Liver (tissue), 9 donors: ENCODE results near the gene FAR1. TPM values are rescaled to one million over a fixed set of nuclear protein-coding genes. Genes with fewer than 3 reads are reported as not detected.

Experiments
- DNase-seq: peaks from one replicate; pipeline ENCODE4 v3.0.0-alpha.2; 2017; ENCODE audit warnings: low spot score
- H3K27ac ChIP-seq, 2 donors: one replicate each; pipeline ENCODE4 v1.7.0; 2013; ENCODE audit warnings: inconsistent platforms in 2 of 2, low read length in 2 of 2, control low read depth in 1 of 2, low read depth in 1 of 2, mild to moderate bottlenecking in 1 of 2
- H3K27me3 ChIP-seq, 4 donors: one replicate each; pipeline versions ENCODE4 v1.6.1 to v1.7.0; 2013; ENCODE audit warnings: low read length in 3 of 4, inconsistent platforms in 1 of 4, mild to moderate bottlenecking in 1 of 4, moderate library complexity in 1 of 4; ENCODE audit not compliant: control insufficient read depth in 4 of 4, insufficient read depth in 4 of 4
- H3K36me3 ChIP-seq, 4 donors: one replicate each; pipeline versions ENCODE4 v1.6.1 to v1.7.0; 2013; ENCODE audit warnings: low read length in 3 of 4, mild to moderate bottlenecking in 3 of 4, low read depth in 1 of 4, moderate library complexity in 1 of 4; ENCODE audit not compliant: control insufficient read depth in 4 of 4, insufficient read depth in 3 of 4
- H3K4me1 ChIP-seq, 4 donors: one replicate each; pipeline versions ENCODE4 v1.6.1 to v1.7.0; 2013; ENCODE audit warnings: low read length in 3 of 4, mild to moderate bottlenecking in 3 of 4, moderate library complexity in 1 of 4; ENCODE audit not compliant: control insufficient read depth in 4 of 4, insufficient read depth in 4 of 4
- H3K4me3 ChIP-seq, 3 donors: one replicate each; pipeline versions ENCODE4 v1.6.1 to v1.7.0; 2013; ENCODE audit warnings: low read length in 3 of 3, control low read depth in 1 of 3, low read depth in 1 of 3, mild to moderate bottlenecking in 1 of 3
- H3K9ac ChIP-seq, 2 donors: one replicate each; pipeline ENCODE4 v1.7.0; 2013; ENCODE audit warnings: low read length in 2 of 2, mild to moderate bottlenecking in 2 of 2, moderate library complexity in 2 of 2, control low read depth in 1 of 2, low read depth in 1 of 2
- H3K9me3 ChIP-seq, 4 donors: one replicate each; pipeline versions ENCODE4 v1.6.1 to v1.7.0; 2013; ENCODE audit warnings: low read length in 3 of 4; ENCODE audit not compliant: control insufficient read depth in 4 of 4
- EGR1 ChIP-seq, 2 donors: IDR thresholded peaks; 2 replicates each; pipeline ENCODE4 v1.6.1; 2016 to 2018; ENCODE audit warnings: antibody characterized with exemption in 2 of 2, low read depth in 2 of 2
- FOXA1 ChIP-seq: IDR thresholded peaks from 2 replicates; pipeline ENCODE4 v1.6.1; 2016; ENCODE audit warnings: antibody characterized with exemption
- FOXA2 ChIP-seq: IDR thresholded peaks from 2 replicates; pipeline ENCODE4 v1.6.1; 2016; ENCODE audit warnings: antibody characterized with exemption
- GABPA ChIP-seq, 2 donors: IDR thresholded peaks in 1 of 2; conservative IDR thresholded peaks in 1 of 2; 2 replicates each; pipeline ENCODE4 v1.6.1; 2016; ENCODE audit warnings: antibody characterized with exemption in 2 of 2, mild to moderate bottlenecking in 1 of 2, moderate library complexity in 1 of 2
- HNF4A ChIP-seq, 2 donors: conservative IDR thresholded peaks; 2 replicates each; pipeline ENCODE4 v1.6.1; 2016; ENCODE audit warnings: antibody characterized with exemption in 2 of 2, mild to moderate bottlenecking in 2 of 2
- HNF4G ChIP-seq: IDR thresholded peaks from 2 replicates; pipeline ENCODE4 v1.6.1; 2016; ENCODE audit warnings: antibody characterized with exemption
- JUND ChIP-seq, 2 donors: IDR thresholded peaks; 2 replicates each; pipeline ENCODE4 v1.6.1; 2016; ENCODE audit warnings: antibody characterized with exemption in 2 of 2
- MAX ChIP-seq: IDR thresholded peaks from 2 replicates; pipeline ENCODE4 v1.6.1; 2016; ENCODE audit warnings: antibody characterized with exemption
- NR2F2 ChIP-seq: IDR thresholded peaks from 2 replicates; pipeline ENCODE4 v1.6.1; 2016; ENCODE audit warnings: antibody characterized with exemption
- RAD21 ChIP-seq, 2 donors: IDR thresholded peaks; 2 replicates each; pipeline ENCODE4 v1.6.1; 2016; ENCODE audit warnings: antibody characterized with exemption in 2 of 2, mild to moderate bottlenecking in 2 of 2
- REST ChIP-seq: IDR thresholded peaks from 2 replicates; pipeline ENCODE4 v1.6.1; 2016; ENCODE audit warnings: antibody characterized with exemption, mild to moderate bottlenecking
- RXRA ChIP-seq, 2 donors: IDR thresholded peaks; 2 replicates each; pipeline ENCODE4 v1.6.1; 2017 to 2018; ENCODE audit warnings: antibody characterized with exemption in 2 of 2, mild to moderate bottlenecking in 1 of 2
- SP1 ChIP-seq: IDR thresholded peaks from 2 replicates; pipeline ENCODE4 v1.6.1; 2018; ENCODE audit warnings: antibody characterized with exemption, mild to moderate bottlenecking
- TAF1 ChIP-seq: conservative IDR thresholded peaks from 2 replicates; pipeline ENCODE4 v1.6.1; 2016; ENCODE audit warnings: antibody characterized with exemption, mild to moderate bottlenecking
- YY1 ChIP-seq: IDR thresholded peaks from 2 replicates; pipeline ENCODE4 v1.6.1; 2016; ENCODE audit warnings: antibody characterized with exemption, mild to moderate bottlenecking
- WGBS: extraction: QIAGEN DNeasy Blood & Tissue Kit; methylation state at CpG from one replicate; pipeline ENCODE4 v1.1.7; 2013; 5-methylcytosine and 5-hydroxymethylcytosine counted together
- polyA plus RNA-seq, 2 donors: library from polyadenylated mRNA; stranded (reverse) in 1 of 2; unstranded in 1 of 2; fragments of 200-250 nt in 1 of 2; fragments of >200 nt in 1 of 2; fragmentation: Nextera tagmentation in 1 of 2; extraction: Ambion mirVana in 1 of 2; gene quantifications; one replicate each; pipeline versions ENCODE4 v1.2.1 to v1.2.3, GENCODE V29; 2013 to 2015
- total RNA-seq, 2 donors: library from RNA; depleted of rRNA; stranded (reverse); fragments of >200 nt; gene quantifications; one replicate each; pipeline ENCODE4 v1.2.3, GENCODE V29; 2014
- TF ChIP-seq, protein P1 (sequence below): IDR thresholded peaks from 2 replicates; pipeline ENCODE4 v1.6.1; 2016; ENCODE audit warnings: antibody characterized with exemption
- TF ChIP-seq, protein P2 (sequence below): IDR thresholded peaks from 2 replicates; pipeline ENCODE4 v1.6.1; 2016; ENCODE audit warnings: antibody characterized with exemption
- TF ChIP-seq, protein P3 (sequence below): fragments of 150-350 bp; IDR thresholded peaks from 2 replicates; pipeline ENCODE4 v1.5.1; 2017; ENCODE audit warnings: improper control_type of control experiment, low read depth, low read length; ENCODE audit not compliant: missing input control
- donor health status: healthy.
- donor health status: healthy.
- donor health status: healthy.
- donor health status: healthy.
- donor health status: healthy.

The FAR1 gene
- total and polyA plus RNA-seq, 4 donors, result 1.7 to 29.6 (median 5.5) TPM

GRCh38 chr11:13695886-13696285 is 27.4 kb downstream of the FAR1 start:
- Histone ChIP-seq H3K9ac (no peak overlapping the region), H3K4me3 (no peak overlapping the region), H3K4me1 (no peaks in the 10 kb centered on the region), H3K36me3 (no peaks in the 10 kb centered on the region), H3K27me3 (no peaks in the 10 kb centered on the region), H3K27ac (no peak overlapping the region), H3K9me3 (no peaks in the 10 kb centered on the region)
- no peak for DNase-seq
- TF ChIP-seq RXRA (IDR thresholded peaks at IDR 0.05) (no peak), EGR1 (IDR thresholded peaks at IDR 0.05; ENCODE audit: low read depth in 2 of 2) (no peak), HNF4A (conservative IDR thresholded peaks at IDR 0.05) (no peak), FOXA2 (no peak), MAX (no peak), NR2F2 (no peak), GABPA (IDR thresholded peaks at IDR 0.05 in 1 of 2, conservative IDR thresholded peaks at IDR 0.05 in 1 of 2) (no peak), FOXA1 (no peak)
- TF ChIP-seq, protein P1, sequence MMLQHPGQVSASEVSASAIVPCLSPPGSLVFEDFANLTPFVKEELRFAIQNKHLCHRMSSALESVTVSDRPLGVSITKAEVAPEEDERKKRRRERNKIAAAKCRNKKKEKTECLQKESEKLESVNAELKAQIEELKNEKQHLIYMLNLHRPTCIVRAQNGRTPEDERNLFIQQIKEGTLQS, result no peak

DNA sequence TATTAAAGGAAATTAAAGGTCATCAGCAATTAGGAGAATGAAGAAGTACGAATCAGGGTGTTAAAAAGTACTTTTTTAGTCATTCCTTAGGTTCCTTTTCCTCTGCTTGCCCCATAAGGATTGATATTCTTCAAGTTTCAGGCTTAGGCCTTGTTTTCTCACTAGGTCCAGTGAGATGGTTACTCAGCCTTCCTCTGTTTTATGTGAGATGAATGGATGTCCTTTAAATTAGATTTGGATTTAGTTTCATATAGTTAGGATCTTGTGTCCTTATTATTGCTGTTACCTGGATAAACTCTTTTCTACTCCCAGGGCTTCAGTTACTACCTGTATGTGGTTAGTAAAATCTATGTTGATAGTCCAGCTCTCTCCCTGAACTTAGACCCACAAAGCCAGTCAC is 29.2 kb downstream of the FAR1 start:
- Histone ChIP-seq H3K27ac (no peak overlapping the region), H3K9me3 (no peaks in the 10 kb centered on the region), H3K36me3 (no peaks in the 10 kb centered on the region), H3K9ac (no peak overlapping the region), H3K27me3 (peaks cover 0 to 1% (median 0%) of the 10 kb centered on the region in 4 donors), H3K4me1 (no peaks in the 10 kb centered on the region), H3K4me3 (no peak overlapping the region)
- 91% methylated on average over 1 of the region's 1 CpG for WGBS
- DNase-seq, result no peak
- TF ChIP-seq EGR1 (IDR thresholded peaks at IDR 0.05; ENCODE audit: low read depth in 2 of 2) (no peak), GABPA (IDR thresholded peaks at IDR 0.05 in 1 of 2, conservative IDR thresholded peaks at IDR 0.05 in 1 of 2) (no peak), HNF4G (no peak), NR2F2 (no peak), RXRA (IDR thresholded peaks at IDR 0.05) (no peak), JUND (IDR thresholded peaks at IDR 0.05) (no peak), FOXA2 (no peak), TAF1 (no peak), REST (no peak), MAX (no peak), HNF4A (conservative IDR thresholded peaks at IDR 0.05) (no peak), SP1 (no peak), FOXA1 (no peak), YY1 (no peak), RAD21 (IDR thresholded peaks at IDR 0.05) (no peak)
- TF ChIP-seq, protein P1, result no peak
- TF ChIP-seq, protein P2, sequence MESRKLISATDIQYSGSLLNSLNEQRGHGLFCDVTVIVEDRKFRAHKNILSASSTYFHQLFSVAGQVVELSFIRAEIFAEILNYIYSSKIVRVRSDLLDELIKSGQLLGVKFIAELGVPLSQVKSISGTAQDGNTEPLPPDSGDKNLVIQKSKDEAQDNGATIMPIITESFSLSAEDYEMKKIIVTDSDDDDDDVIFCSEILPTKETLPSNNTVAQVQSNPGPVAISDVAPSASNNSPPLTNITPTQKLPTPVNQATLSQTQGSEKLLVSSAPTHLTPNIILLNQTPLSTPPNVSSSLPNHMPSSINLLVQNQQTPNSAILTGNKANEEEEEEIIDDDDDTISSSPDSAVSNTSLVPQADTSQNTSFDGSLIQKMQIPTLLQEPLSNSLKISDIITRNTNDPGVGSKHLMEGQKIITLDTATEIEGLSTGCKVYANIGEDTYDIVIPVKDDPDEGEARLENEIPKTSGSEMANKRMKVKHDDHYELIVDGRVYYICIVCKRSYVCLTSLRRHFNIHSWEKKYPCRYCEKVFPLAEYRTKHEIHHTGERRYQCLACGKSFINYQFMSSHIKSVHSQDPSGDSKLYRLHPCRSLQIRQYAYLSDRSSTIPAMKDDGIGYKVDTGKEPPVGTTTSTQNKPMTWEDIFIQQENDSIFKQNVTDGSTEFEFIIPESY, result no peak
- TF ChIP-seq, protein P3, sequence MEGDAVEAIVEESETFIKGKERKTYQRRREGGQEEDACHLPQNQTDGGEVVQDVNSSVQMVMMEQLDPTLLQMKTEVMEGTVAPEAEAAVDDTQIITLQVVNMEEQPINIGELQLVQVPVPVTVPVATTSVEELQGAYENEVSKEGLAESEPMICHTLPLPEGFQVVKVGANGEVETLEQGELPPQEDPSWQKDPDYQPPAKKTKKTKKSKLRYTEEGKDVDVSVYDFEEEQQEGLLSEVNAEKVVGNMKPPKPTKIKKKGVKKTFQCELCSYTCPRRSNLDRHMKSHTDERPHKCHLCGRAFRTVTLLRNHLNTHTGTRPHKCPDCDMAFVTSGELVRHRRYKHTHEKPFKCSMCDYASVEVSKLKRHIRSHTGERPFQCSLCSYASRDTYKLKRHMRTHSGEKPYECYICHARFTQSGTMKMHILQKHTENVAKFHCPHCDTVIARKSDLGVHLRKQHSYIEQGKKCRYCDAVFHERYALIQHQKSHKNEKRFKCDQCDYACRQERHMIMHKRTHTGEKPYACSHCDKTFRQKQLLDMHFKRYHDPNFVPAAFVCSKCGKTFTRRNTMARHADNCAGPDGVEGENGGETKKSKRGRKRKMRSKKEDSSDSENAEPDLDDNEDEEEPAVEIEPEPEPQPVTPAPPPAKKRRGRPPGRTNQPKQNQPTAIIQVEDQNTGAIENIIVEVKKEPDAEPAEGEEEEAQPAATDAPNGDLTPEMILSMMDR, result no peak
